Neural crest cell (in vitro differentiated cells): ENCODE data around the gene PLCH1. TPM values are rescaled to one million over a fixed set of nuclear protein-coding genes. Genes with fewer than 3 reads are reported as not detected.

Experiments
- DNase-seq: peaks from one replicate; pipeline ENCODE4 v3.0.0; 2021; ENCODE audit warnings: low read depth, mixed read lengths, low spot score
- H3K27ac Mint-ChIP-seq: one replicate; pipeline ENCODE4 v1.8.0; 2021; ENCODE audit warnings: mild to moderate bottlenecking, mixed read lengths; ENCODE audit not compliant: unreplicated experiment
- H3K27me3 Mint-ChIP-seq: 2 replicates; pipeline ENCODE4 v1.8.0; 2021; ENCODE audit warnings: low read depth, mild to moderate bottlenecking, mixed read lengths
- H3K36me3 Mint-ChIP-seq: 2 replicates; pipeline ENCODE4 v1.8.0; 2021; ENCODE audit warnings: low read depth, mild to moderate bottlenecking, mixed read lengths
- H3K4me1 Mint-ChIP-seq: 2 replicates; pipeline ENCODE4 v1.8.0; 2021; ENCODE audit warnings: mixed read lengths
- H3K4me3 Mint-ChIP-seq: one replicate; pipeline ENCODE4 v1.8.0; 2021; ENCODE audit warnings: mild to moderate bottlenecking, mixed read lengths
- H3K9me3 Mint-ChIP-seq: 2 replicates; pipeline ENCODE4 v1.8.0; 2021; ENCODE audit warnings: mixed read lengths
- total RNA-seq: library from RNA; stranded (reverse); gene quantifications from 2 replicates; pipeline ENCODE4 v1.2.1, GENCODE V29; 2021
- TF ChIP-seq, protein P1 (sequence below): fragments of 200-600 bp; sonication (generic); conservative IDR thresholded peaks from 2 replicates; pipeline ENCODE4 v1.5.0; 2021; ENCODE audit warnings: antibody characterized with exemption, mild to moderate bottlenecking

PLCH1 gene
- total RNA-seq, 1 donor from 2014 or later: 22.4 TPM

DNA sequence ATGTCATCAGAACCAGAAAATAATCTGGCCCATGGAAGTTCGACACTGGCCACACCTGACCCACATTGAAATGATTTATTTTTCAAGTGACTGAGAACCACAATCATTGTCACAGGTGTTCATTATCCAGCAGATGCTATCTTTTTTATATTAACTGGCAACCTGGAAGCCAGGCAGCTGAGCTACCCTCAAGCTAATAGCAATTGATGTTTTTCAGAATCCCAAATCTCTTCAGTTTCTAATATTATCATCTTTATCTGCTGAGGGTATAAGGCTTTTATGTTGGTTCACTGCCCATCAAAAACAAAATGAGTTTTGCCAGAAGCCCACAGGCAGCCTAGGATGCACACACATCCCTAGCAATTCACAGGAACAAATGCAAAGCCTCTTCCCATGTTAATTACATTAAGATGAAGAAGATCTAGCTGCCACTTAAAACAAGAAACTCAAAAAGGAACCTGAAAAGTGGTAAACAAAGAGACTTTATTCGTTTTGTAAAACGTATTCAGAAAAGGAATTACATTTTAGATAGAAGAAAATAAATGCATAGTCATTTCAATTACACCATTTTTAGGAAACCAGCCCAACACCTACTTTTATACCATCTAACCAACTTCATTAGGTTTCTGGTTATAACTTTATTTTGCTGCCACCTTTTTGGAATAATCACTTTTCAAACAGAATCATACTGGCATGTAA lies 410.5 kb downstream of the PLCH1 start:
- H3K27ac Mint-ChIP-seq: no peak overlapping the region
- no peaks in the 10 kb centered on the region for H3K4me1 Mint-ChIP-seq
- no peak overlapping the region for H3K4me3 Mint-ChIP-seq
- DNase-seq: no peak
- H3K36me3 Mint-ChIP-seq: no peaks in the 10 kb centered on the region
- no peaks in the 10 kb centered on the region for H3K9me3 Mint-ChIP-seq
- TF ChIP-seq, protein P1, sequence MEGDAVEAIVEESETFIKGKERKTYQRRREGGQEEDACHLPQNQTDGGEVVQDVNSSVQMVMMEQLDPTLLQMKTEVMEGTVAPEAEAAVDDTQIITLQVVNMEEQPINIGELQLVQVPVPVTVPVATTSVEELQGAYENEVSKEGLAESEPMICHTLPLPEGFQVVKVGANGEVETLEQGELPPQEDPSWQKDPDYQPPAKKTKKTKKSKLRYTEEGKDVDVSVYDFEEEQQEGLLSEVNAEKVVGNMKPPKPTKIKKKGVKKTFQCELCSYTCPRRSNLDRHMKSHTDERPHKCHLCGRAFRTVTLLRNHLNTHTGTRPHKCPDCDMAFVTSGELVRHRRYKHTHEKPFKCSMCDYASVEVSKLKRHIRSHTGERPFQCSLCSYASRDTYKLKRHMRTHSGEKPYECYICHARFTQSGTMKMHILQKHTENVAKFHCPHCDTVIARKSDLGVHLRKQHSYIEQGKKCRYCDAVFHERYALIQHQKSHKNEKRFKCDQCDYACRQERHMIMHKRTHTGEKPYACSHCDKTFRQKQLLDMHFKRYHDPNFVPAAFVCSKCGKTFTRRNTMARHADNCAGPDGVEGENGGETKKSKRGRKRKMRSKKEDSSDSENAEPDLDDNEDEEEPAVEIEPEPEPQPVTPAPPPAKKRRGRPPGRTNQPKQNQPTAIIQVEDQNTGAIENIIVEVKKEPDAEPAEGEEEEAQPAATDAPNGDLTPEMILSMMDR: no peak
- no peaks in the 10 kb centered on the region for H3K27me3 Mint-ChIP-seq

DNA sequence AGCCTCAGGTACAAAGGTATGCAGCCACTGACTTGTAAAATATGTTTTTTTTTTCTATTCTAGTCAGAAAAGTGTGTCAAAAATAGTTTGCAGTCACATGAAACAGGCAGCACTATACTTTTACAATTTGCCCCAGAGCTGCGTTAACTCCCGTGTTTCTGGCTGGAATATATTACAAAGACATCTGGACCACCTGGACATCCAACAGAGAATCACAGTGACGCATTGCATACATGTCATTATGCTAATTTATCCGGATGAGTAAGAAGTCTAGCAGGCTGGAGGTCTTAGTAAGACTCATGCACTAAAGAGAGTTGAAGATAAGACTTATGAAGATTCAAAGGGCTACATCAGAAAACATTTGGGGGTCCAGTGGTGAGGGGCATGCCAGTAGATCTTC lies 412.2 kb downstream of the PLCH1 start:
- TF ChIP-seq, protein P1: no peak
- DNase-seq: no peak
- no peaks in the 10 kb centered on the region for H3K27me3 Mint-ChIP-seq
- H3K4me1 Mint-ChIP-seq: no peaks in the 10 kb centered on the region
- H3K36me3 Mint-ChIP-seq: no peaks in the 10 kb centered on the region
- H3K27ac Mint-ChIP-seq: no peak overlapping the region
- no peaks in the 10 kb centered on the region for H3K9me3 Mint-ChIP-seq
- H3K4me3 Mint-ChIP-seq: no peak overlapping the region

DNA sequence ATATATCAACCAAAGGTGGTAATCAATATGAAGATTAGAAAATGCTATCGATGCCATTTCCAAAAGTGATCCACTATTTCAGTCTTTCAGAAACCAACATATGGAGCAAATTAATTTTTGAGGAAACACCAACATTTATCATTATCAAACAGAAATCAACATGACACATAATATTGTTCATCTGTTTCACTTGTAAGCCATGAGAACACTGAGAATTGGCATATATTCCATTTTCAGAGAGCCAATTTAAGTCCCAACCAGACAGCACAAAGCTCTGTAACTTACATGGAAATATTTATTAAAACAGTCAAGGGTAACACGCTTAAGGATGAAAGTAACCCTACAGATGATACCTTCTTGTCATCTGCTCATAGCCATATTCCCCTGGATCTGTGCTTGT lies 413.8 kb downstream of the PLCH1 start:
- TF ChIP-seq, protein P1: no peak
- no peaks in the 10 kb centered on the region for H3K9me3 Mint-ChIP-seq
- no peak overlapping the region for H3K27ac Mint-ChIP-seq
- no peaks in the 10 kb centered on the region for H3K27me3 Mint-ChIP-seq
- H3K4me1 Mint-ChIP-seq: no peaks in the 10 kb centered on the region
- DNase-seq: no peak
- no peaks in the 10 kb centered on the region for H3K36me3 Mint-ChIP-seq
- H3K4me3 Mint-ChIP-seq: no peak overlapping the region

DNA sequence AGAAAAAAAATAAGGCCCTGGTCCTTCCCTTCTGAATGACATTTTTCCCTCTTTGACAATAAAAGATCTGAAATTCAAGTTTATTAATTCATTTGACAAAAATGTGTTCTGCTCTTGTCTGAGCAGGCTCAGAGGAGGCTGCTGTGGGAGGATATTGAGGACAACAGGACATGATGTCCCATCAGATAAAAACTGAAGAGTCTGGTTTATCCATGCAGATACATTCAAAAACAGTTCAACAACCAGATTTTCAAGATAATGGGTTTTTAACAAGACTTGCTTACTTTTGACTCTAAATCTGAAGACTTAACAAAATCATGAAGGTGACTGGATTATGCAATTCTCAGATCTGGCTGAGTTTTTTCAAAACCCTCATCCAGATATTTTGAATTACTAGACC lies 414.5 kb downstream of the PLCH1 start:
- no peaks in the 10 kb centered on the region for H3K36me3 Mint-ChIP-seq
- TF ChIP-seq, protein P1: no peak
- no peak for DNase-seq
- H3K27ac Mint-ChIP-seq: no peak overlapping the region
- H3K4me3 Mint-ChIP-seq: no peak overlapping the region
- no peaks in the 10 kb centered on the region for H3K4me1 Mint-ChIP-seq
- H3K27me3 Mint-ChIP-seq: no peaks in the 10 kb centered on the region
- no peaks in the 10 kb centered on the region for H3K9me3 Mint-ChIP-seq

DNA sequence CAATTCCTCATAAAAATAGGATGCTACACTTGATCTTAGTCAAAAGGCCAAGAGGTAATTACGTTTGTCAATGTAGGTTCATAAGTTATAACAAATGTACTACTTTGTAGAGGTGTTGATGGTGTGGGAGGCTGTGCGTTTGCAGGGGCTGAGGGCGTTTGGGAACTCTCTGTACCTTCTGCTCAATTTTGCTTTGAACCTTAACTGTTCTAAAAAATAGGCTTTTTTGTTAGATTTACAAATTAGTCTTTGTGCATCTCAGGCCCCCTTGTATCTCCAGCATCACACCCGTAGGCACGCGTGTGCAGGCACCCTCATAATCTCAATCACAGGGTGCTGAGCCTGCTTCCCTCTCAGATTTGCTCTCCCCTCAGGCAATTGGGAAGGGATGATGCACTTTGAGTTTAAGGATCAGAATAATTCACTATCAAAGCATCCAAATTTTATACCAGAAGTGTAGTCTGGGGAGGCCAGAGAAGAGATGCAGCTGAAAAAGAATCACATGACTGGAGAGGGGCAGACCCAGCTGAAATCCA lies 415.3 kb downstream of the PLCH1 start:
- Mint-ChIP-seq H3K9me3 (no peaks in the 10 kb centered on the region), H3K4me1 (no peaks in the 10 kb centered on the region), H3K36me3 (no peaks in the 10 kb centered on the region), H3K4me3 (no peak overlapping the region), H3K27me3 (no peaks in the 10 kb centered on the region), H3K27ac (no peak overlapping the region)
- TF ChIP-seq, protein P1: no peak
- DNase-seq: no peak
